ENCODE data around the gene RGS7BP. TPM values are rescaled to one million over a fixed set of nuclear protein-coding genes. Genes with fewer than 3 reads are reported as not detected.

The RGS7BP gene
- polyA plus RNA-seq, 1 experiment, result not detected

- Histone ChIP-seq H3K4me3 (ENCODE audit: low read depth, low read length) (no peak overlapping the region), H3K9me3 (ENCODE audit: control insufficient read depth, insufficient read depth, low read length) (no peaks in the 10 kb centered on the region), H3K27ac (ENCODE audit: low read depth, low read length) (no peak overlapping the region), H3K27me3 (ENCODE audit: control insufficient read depth, insufficient read depth, low read length) (no peaks in the 10 kb centered on the region)
- ChIA-PET POLR2A (no interaction called here), CTCF (no interaction called here)
- TF ChIP-seq, protein P1, sequence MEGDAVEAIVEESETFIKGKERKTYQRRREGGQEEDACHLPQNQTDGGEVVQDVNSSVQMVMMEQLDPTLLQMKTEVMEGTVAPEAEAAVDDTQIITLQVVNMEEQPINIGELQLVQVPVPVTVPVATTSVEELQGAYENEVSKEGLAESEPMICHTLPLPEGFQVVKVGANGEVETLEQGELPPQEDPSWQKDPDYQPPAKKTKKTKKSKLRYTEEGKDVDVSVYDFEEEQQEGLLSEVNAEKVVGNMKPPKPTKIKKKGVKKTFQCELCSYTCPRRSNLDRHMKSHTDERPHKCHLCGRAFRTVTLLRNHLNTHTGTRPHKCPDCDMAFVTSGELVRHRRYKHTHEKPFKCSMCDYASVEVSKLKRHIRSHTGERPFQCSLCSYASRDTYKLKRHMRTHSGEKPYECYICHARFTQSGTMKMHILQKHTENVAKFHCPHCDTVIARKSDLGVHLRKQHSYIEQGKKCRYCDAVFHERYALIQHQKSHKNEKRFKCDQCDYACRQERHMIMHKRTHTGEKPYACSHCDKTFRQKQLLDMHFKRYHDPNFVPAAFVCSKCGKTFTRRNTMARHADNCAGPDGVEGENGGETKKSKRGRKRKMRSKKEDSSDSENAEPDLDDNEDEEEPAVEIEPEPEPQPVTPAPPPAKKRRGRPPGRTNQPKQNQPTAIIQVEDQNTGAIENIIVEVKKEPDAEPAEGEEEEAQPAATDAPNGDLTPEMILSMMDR (IDR thresholded peaks at IDR 0.05; ENCODE audit: low read depth, low read length), result no peak
- no peak for DNase-seq (ENCODE audit: low read depth, low spot score)
Measured at GRCh38 chr5:64569858-64570257, 64.0 kb downstream of the RGS7BP start.

DNA sequence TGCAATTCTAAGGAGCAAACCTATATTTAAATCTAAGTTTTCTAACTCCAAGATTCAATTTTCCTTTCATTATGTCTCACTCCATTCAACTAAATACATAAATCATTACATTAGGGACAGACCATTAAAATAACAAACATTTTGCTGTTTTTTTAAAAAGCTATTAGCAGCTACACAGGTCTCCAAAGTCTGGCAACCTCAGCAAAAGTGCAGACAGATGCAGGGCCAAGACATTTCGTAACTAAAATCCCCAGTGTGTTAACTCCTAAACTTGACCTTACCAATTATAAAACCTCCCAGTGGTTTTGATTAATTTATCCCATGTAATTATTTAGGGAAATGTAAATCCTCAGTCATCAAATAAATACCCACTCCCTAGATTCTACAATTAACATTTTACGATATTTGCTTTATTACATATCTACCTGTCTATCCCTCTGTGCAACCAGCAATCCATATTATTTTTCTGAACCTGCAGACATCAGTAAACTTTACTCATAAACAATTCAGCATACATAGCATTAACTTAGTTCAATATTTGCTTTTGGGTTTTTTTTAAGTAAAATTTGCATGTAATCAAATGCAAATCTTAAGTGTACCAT, 64.7 kb downstream of the RGS7BP start:
- Histone ChIP-seq H3K27me3 (ENCODE audit: control insufficient read depth, insufficient read depth, low read length) (no peaks in the 10 kb centered on the region), H3K4me3 (ENCODE audit: low read depth, low read length) (no peak overlapping the region), H3K9me3 (ENCODE audit: control insufficient read depth, insufficient read depth, low read length) (no peaks in the 10 kb centered on the region), H3K27ac (ENCODE audit: low read depth, low read length) (no peak overlapping the region)
- no peak for DNase-seq (ENCODE audit: low read depth, low spot score)
- CTCF ChIA-PET, result no interaction called here
- POLR2A ChIA-PET, result no interaction called here
- TF ChIP-seq, protein P1 (IDR thresholded peaks at IDR 0.05; ENCODE audit: low read depth, low read length), result no peak

DNA sequence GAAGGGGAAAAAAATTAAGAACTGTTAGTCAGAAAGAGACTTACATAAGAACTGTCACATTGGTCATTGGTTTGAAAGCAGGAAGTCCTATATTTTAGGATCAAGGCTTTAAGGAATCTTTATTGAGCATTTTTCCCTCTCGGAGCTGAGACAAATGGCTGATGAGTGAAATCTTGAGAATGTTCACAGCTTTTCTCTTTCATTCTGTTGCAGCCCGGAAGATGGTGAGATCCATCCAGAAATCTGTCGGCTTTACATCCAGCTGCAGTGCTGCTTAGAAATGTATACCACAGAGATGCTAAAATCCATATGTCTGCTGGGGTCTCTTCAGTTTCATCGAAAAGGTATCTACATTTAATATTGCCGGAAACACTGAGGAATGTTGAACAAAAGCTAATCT, 69.7 kb downstream of the RGS7BP start:
- TF ChIP-seq, protein P1 (IDR thresholded peaks at IDR 0.05; ENCODE audit: low read depth, low read length), result no peak
- ChIA-PET POLR2A (no interaction called here), CTCF (interaction anchor here (0.7 kb wide), 1 partner anchor 36 kb away, joined by 3 read pairs; no protein-coding TSS in a partner anchor)
- H3K9me3 ChIP-seq (ENCODE audit: control insufficient read depth, insufficient read depth, low read length), result no peaks in the 10 kb centered on the region
- no peaks in the 10 kb centered on the region for H3K27me3 ChIP-seq (ENCODE audit: control insufficient read depth, insufficient read depth, low read length)
- DNase-seq (ENCODE audit: low read depth, low spot score), result no peak
- H3K4me3 ChIP-seq (ENCODE audit: low read depth, low read length), result no peak overlapping the region
- no peak overlapping the region for H3K27ac ChIP-seq (ENCODE audit: low read depth, low read length)

DNA sequence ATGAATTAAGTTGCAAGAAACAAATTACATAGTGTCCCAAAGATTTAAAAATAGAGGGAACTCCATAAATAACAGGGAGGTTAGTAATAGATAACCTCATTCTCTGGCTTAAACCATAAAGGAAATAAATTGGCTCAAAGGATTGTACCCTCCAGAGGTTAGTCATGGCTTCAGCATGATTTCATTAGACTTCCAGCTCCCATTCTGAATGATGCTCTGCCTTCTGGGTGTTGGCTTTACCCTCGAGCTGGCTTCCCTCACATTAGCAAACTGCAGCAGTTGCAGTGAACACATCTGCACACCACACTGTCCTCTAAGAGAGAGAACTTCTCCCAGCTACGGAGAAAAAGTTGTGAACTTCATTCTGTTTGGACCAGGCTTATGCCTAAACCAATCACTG, 70.4 kb downstream of the RGS7BP start:
- CTCF ChIA-PET, result interaction anchor here (1.4 kb wide), 1 partner anchor 8 kb away, joined by 4 read pairs; no protein-coding TSS in a partner anchor
- TF ChIP-seq, protein P1 (IDR thresholded peaks at IDR 0.05; ENCODE audit: low read depth, low read length), result no peak
- DNase-seq (ENCODE audit: low read depth, low spot score), result no peak

DNA sequence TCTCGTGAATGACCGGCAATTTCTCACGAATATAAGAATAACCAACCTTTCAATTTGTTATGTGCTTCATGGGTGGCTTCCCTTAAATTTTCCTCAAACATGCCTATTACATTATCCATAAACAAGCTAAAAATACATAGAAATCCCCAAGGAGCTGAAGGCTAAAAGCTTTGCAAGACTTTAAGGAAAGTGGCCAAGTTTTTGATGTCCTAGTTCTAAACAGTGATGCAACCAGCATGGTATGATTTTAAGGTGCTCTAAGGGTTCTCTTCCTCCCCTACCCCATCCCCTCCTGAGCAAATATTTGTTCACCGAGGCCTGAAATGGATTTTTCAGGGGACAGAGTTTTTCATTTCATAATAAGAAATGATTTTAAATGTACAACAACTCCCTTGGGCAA, 79.8 kb downstream of the RGS7BP start:
- Histone ChIP-seq H3K4me3 (ENCODE audit: low read depth, low read length) (no peak overlapping the region), H3K9me3 (ENCODE audit: control insufficient read depth, insufficient read depth, low read length) (no peaks in the 10 kb centered on the region), H3K27me3 (ENCODE audit: control insufficient read depth, insufficient read depth, low read length) (peaks cover 4% of the 10 kb centered on the region), H3K27ac (ENCODE audit: low read depth, low read length) (no peak overlapping the region)
- ChIA-PET CTCF (no interaction called here), POLR2A (no interaction called here)
- DNase-seq (ENCODE audit: low read depth, low spot score), result no peak
- TF ChIP-seq, protein P1 (IDR thresholded peaks at IDR 0.05; ENCODE audit: low read depth, low read length), result no peak

More for the DNA sequence above, 70.4 kb downstream of the RGS7BP start:
- Histone ChIP-seq H3K9me3 (ENCODE audit: control insufficient read depth, insufficient read depth, low read length) (no peaks in the 10 kb centered on the region), H3K27ac (ENCODE audit: low read depth, low read length) (no peak overlapping the region), H3K4me3 (ENCODE audit: low read depth, low read length) (no peak overlapping the region), H3K27me3 (ENCODE audit: control insufficient read depth, insufficient read depth, low read length) (no peaks in the 10 kb centered on the region)
- POLR2A ChIA-PET, result no interaction called here

Data from AG04450 (cell line).